ENCODE results near the gene CCNI2.
"Not testable (repeated sequence)": the region's sequence is repeated elsewhere in the genome, so short reads cannot be mapped to it uniquely, and the experiment has no call there.

Gene CCNI2

DNA sequence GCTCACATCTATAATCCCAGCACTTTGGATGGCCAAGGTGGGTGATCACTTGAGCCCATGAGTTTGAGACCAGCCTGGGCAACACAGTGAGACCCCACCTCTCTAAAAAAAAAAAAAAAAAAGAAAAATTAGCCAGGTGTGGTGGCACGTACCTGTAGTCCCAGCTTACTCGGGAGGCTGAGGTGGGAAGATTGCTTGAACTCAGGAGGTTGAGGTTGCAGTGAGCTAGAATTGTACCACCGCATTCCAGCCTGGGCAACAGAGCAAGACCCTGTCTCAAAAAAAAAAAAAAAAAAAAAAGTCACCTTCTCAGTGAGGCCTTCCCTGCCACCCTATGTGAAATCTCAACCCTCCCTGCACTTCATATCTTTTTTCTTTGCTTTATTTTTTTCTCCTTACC, 43.8 kb downstream of the CCNI2 start:
- Histone ChIP-seq H3K4me1 (ENCODE audit: control insufficient read depth, insufficient read depth, low read length) (no peaks in the 10 kb centered on the region), H3K9me3 (ENCODE audit: control insufficient read depth, low read length) (no peaks in the 10 kb centered on the region), H3K27ac (ENCODE audit: insufficient read depth, low read depth, low read length, poor library complexity, severe bottlenecking) (no peak overlapping the region), H3K4me3 (ENCODE audit: insufficient read depth, low read depth, low read length) (no peak overlapping the region), H3K27me3 (ENCODE audit: control insufficient read depth, insufficient read depth, low read length, poor library complexity, severe bottlenecking) (peaks cover 4% of the 10 kb centered on the region), H3K36me3 (ENCODE audit: control insufficient read depth, insufficient read depth, low read length) (no peaks in the 10 kb centered on the region)
- WGBS, 2 experiments: 93% methylated on average over 3 of the region's 3 CpGs

DNA sequence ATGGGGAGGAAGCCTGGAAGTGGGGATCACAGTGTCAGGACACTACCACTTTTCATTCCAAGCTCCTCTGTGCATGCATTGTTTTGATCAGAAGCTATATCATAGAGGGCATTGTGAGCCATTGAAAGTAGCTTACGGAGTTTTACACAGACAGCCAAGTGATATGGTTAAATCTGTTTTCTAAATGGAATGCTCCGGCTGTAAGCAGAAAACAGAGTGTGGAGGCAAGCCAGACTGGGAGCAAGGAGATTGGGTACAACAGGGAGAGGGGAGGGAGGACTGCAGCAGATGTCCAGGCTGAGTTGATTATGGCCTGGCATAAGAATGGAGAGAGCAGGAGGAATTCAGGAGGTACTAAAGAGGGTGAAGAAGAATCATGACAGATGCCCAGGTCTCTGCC, 50.4 kb downstream of the CCNI2 start:
- Histone ChIP-seq H3K4me1 (ENCODE audit: control insufficient read depth, insufficient read depth, low read length) (peaks cover 3% of the 10 kb centered on the region), H3K36me3 (ENCODE audit: control insufficient read depth, insufficient read depth, low read length) (no peaks in the 10 kb centered on the region), H3K4me3 (ENCODE audit: insufficient read depth, low read depth, low read length) (no peak overlapping the region), H3K9me3 (ENCODE audit: control insufficient read depth, low read length) (no peaks in the 10 kb centered on the region), H3K27me3 (ENCODE audit: control insufficient read depth, insufficient read depth, low read length, poor library complexity, severe bottlenecking) (peaks cover 1% of the 10 kb centered on the region), H3K27ac (ENCODE audit: insufficient read depth, low read depth, low read length, poor library complexity, severe bottlenecking) (no peak overlapping the region)
- 91 to 93% methylated on average over 2 of the region's 2 CpGs for WGBS, 2 experiments

DNA sequence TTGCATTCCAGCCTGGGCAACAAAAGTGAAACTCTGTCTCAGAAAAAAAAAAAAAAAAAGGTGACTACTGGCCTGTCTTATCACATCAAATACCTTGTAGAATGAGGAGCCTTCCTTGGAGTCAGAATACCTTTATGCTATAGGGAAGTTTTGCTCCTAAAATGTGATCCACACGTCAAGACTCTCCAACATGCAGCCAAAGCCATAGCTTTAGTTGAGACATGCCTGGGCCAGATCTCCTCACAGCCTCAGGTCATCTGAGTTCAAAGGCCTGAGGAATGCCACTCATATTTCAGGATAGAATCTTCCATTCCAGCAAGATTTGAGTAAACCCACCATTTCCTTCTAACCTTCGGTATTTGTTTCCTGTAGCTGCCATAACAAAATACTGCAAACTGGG, 52.2 kb downstream of the CCNI2 start:
- Histone ChIP-seq H3K27me3 (ENCODE audit: control insufficient read depth, insufficient read depth, low read length, poor library complexity, severe bottlenecking) (no peaks in the 10 kb centered on the region), H3K4me3 (ENCODE audit: insufficient read depth, low read depth, low read length) (no peak overlapping the region), H3K36me3 (ENCODE audit: control insufficient read depth, insufficient read depth, low read length) (no peaks in the 10 kb centered on the region), H3K4me1 (ENCODE audit: control insufficient read depth, insufficient read depth, low read length) (peaks cover 3% of the 10 kb centered on the region), H3K9me3 (ENCODE audit: control insufficient read depth, low read length) (no peaks in the 10 kb centered on the region), H3K27ac (ENCODE audit: insufficient read depth, low read depth, low read length, poor library complexity, severe bottlenecking) (no peak overlapping the region)
- 87 to 94% methylated on average over 2 of the region's 2 CpGs for WGBS, 2 experiments

DNA sequence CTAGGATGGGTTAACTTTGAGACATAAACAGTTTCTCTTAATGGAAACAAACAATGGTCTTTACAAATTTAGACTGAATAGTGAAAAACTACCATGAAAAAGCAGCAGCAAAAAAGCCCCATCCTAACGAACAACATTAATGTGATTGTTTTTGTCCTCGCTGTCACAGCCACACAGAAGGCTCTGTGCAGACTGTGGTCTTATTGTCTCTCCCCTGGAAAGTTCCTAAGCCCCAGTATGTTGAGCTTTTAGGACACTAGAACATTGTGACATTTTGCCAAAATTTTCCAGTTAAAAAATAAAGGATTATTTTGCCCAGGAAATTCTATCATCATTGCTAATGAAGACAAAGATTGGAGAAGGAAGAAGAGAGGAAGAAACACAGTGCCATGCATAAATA, 53.3 kb downstream of the CCNI2 start:
- H3K9me3 ChIP-seq (ENCODE audit: control insufficient read depth, low read length): no peaks in the 10 kb centered on the region
- no peaks in the 10 kb centered on the region for H3K36me3 ChIP-seq (ENCODE audit: control insufficient read depth, insufficient read depth, low read length)
- no peaks in the 10 kb centered on the region for H3K27me3 ChIP-seq (ENCODE audit: control insufficient read depth, insufficient read depth, low read length, poor library complexity, severe bottlenecking)
- no peak overlapping the region for H3K27ac ChIP-seq (ENCODE audit: insufficient read depth, low read depth, low read length, poor library complexity, severe bottlenecking)
- WGBS, 2 experiments: 59 to 83% methylated on average over 2 of the region's 2 CpGs
- no peak overlapping the region for H3K4me3 ChIP-seq (ENCODE audit: insufficient read depth, low read depth, low read length)
- H3K4me1 ChIP-seq (ENCODE audit: control insufficient read depth, insufficient read depth, low read length): peaks cover 3% of the 10 kb centered on the region

DNA sequence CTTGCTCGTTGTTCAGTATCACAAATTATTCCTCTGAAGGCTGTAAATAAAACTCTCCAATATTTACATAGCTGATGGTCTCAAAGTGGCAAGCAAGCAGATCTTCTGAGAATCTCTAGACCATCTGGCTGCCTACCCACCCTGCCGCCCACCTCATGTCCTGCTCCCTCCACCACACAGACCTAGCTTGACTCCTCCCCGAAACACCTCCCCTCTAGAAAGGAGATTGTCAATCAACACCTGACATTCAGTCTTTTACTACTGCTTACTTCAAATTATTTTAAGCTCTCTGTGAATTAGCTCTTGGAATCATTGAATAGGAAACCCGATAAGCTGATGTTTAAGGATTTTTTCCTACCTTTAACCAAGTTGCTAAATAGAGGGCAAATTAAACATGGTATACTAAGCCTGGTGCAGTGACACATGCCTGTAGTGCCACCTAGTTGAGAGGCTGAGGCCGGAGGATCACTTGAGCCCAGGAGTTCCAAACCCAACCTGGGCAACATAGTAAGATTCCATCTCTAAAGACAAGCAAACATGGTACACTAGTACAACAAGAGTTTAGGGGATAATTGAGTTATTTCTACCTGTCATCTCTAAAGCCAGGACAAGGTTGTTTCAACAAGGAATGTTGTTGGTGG, 54.9 kb downstream of the CCNI2 start:
- H3K4me1 ChIP-seq (ENCODE audit: control insufficient read depth, insufficient read depth, low read length): peaks cover 9% of the 10 kb centered on the region
- WGBS, 2 experiments: 87 to 90% methylated on average over 5 of the region's 5 CpGs
- no peaks in the 10 kb centered on the region for H3K27me3 ChIP-seq (ENCODE audit: control insufficient read depth, insufficient read depth, low read length, poor library complexity, severe bottlenecking)
- no peak overlapping the region for H3K27ac ChIP-seq (ENCODE audit: insufficient read depth, low read depth, low read length, poor library complexity, severe bottlenecking)
- no peaks in the 10 kb centered on the region for H3K36me3 ChIP-seq (ENCODE audit: control insufficient read depth, insufficient read depth, low read length)
- no peaks in the 10 kb centered on the region for H3K9me3 ChIP-seq (ENCODE audit: control insufficient read depth, low read length)
- no peak overlapping the region for H3K4me3 ChIP-seq (ENCODE audit: insufficient read depth, low read depth, low read length)

DNA sequence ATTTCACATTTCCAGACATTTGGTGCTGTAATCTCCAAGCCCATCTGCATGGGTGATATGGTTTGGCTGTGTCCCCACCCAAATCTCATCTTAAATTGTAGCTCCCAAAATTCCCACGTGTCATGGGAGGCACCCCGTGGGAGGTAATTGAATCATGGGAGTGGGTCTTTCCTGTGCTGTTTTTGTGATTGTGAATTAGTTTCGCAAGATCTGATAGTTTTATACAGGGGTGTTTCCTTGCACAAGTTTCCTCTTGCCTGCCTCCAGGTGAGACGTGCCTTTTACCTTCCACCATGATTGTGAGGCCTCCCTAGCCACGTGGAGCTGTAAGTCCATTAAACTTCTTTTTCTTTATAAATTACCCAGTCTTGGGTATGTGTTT, 55.5 kb downstream of the CCNI2 start:
- peaks cover 14% of the 10 kb centered on the region for H3K4me1 ChIP-seq (ENCODE audit: control insufficient read depth, insufficient read depth, low read length)
- H3K27ac ChIP-seq (ENCODE audit: insufficient read depth, low read depth, low read length, poor library complexity, severe bottlenecking); H3K27me3 ChIP-seq (ENCODE audit: control insufficient read depth, insufficient read depth, low read length, poor library complexity, severe bottlenecking); H3K4me3 ChIP-seq (ENCODE audit: insufficient read depth, low read depth, low read length); H3K36me3 ChIP-seq (ENCODE audit: control insufficient read depth, insufficient read depth, low read length); H3K9me3 ChIP-seq (ENCODE audit: control insufficient read depth, low read length): not testable (repeated sequence)
- WGBS, 2 experiments: 88 to 90% methylated on average over 4 to 5 of the region's 5 CpGs

Measured in ectodermal cell (in vitro differentiated cells).